ENCODE measurements around the gene STAT3. TPM values are rescaled to one million over a fixed set of nuclear protein-coding genes. Genes with fewer than 3 reads are reported as not detected.
"Not testable (repeated sequence)": the region's sequence is repeated elsewhere in the genome, so short reads cannot be mapped to it uniquely, and the experiment has no call there.

The STAT3 gene
- total and polyA plus RNA-seq, 4 donors, result 34.1 to 297 (median 178) TPM

DNA sequence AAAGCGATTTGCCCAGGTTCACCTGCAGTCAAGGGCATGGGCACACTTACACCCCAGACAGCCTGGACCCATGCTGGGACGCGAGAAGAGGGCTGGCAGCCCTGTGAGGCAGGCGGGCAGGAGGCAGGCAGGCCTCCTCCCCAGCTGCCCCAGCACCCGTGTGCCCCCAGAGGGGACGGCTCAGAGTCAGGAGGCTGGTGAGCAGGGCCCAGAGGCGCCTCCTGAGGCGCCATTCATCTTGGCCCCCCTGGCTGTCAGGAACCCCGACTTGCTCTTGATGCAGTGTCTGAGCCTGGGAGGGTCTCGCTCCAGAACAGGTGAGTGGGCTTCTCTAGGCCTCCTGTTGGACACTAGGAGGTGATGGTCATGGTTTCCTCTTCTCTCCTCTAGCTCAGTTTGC, 88.9 kb downstream of the STAT3 start:
- H3K27me3 ChIP-seq (ENCODE audit: control insufficient read depth in 1 of 2, insufficient read depth in 2 of 2, low read length in 1 of 2); intact Hi-C loops (cut with DNase I): not testable (repeated sequence)
- WGBS, 2 donors, result 92 to 96% methylated on average over 8 to 10 of the region's 10 CpGs

DNA sequence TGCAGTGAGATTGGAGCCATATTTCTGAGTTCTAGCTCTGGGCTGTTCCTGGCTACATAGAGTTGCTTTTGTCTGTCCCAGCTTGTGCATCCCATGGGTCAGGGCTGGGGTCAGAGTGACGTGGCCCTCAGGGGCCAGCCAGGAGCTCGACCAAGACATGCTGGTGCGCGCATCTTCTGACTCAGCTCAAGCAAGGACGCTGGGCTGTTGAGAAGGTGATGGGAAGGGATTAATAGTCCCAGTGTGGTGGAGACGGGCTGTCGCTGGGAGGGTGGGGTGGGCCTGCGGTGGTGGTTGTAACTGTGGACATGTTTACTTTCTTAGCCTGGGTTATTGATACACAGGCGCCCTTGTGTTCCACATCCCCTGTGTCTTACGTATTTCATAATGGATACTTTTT, 90.5 kb downstream of the STAT3 start:
- H3K36me3 ChIP-seq (ENCODE audit: control insufficient read depth in 1 of 2, insufficient read depth in 2 of 2, low read length in 1 of 2); H3K27me3 ChIP-seq (ENCODE audit: control insufficient read depth in 1 of 2, insufficient read depth in 2 of 2, low read length in 1 of 2); intact Hi-C loops (cut with DNase I): not testable (repeated sequence)

More for the DNA sequence above, 88.9 kb downstream of the STAT3 start:
- H3K27ac ChIP-seq (ENCODE audit: low read depth in 1 of 2, low read length in 2 of 2); H3K4me1 ChIP-seq (ENCODE audit: control insufficient read depth in 1 of 2, insufficient read depth in 2 of 2, low read length in 2 of 2); DNase-seq; H3K4me3 ChIP-seq (ENCODE audit: low read length in 2 of 2); ATAC-seq (ENCODE audit: low FRiP score); H3K36me3 ChIP-seq (ENCODE audit: control insufficient read depth in 1 of 2, insufficient read depth in 2 of 2, low read length in 1 of 2); H3K9me3 ChIP-seq (ENCODE audit: control insufficient read depth, low read length): not testable (repeated sequence)

DNA sequence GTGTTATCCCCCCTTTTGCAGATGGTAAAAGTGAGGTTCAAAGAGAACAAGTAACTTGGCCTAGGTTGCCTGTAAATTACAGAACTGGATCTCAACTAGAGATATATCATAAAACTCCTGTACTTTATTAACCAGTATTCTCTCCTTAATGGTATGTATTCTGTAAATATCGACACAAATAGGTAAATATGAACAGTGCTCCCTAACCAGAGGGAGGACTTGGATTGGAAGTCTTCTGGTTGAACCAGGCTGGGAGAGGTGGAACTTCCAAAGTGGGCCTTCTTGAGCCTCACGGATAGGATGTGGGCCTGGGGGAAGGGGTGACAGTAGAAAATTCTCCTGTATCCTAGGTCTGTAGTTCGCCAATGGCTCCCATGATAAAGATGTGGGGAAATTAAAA, 92.2 kb downstream of the STAT3 start:
- no peaks in the 10 kb centered on the region for H3K27me3 ChIP-seq (ENCODE audit: control insufficient read depth in 1 of 2, insufficient read depth in 2 of 2, low read length in 1 of 2)
- H3K4me3 ChIP-seq (ENCODE audit: low read length in 2 of 2), result no peak overlapping the region
- intact Hi-C loops (cut with DNase I), result no loop called here
- peak in 1 of 2 donors; percentile 8 for DNase-seq
- no peaks in the 10 kb centered on the region for H3K9me3 ChIP-seq (ENCODE audit: control insufficient read depth, low read length)
- H3K4me1 ChIP-seq (ENCODE audit: control insufficient read depth in 1 of 2, insufficient read depth in 2 of 2, low read length in 2 of 2), result no peaks in the 10 kb centered on the region
- H3K27ac ChIP-seq (ENCODE audit: low read depth in 1 of 2, low read length in 2 of 2), result no peak overlapping the region
- ATAC-seq (ENCODE audit: low FRiP score), result no peak
- 92 to 95% methylated on average over 3 of the region's 3 CpGs for WGBS, 2 donors
- peaks cover 3 to 5% of the 10 kb centered on the region in 2 donors for H3K36me3 ChIP-seq (ENCODE audit: control insufficient read depth in 1 of 2, insufficient read depth in 2 of 2, low read length in 1 of 2)

More for the DNA sequence above, 90.5 kb downstream of the STAT3 start:
- WGBS, 2 donors, result 80 to 90% methylated on average over 8 to 10 of the region's 10 CpGs
- not testable (repeated sequence) for ATAC-seq (ENCODE audit: low FRiP score); DNase-seq; H3K4me3 ChIP-seq (ENCODE audit: low read length in 2 of 2); H3K4me1 ChIP-seq (ENCODE audit: control insufficient read depth in 1 of 2, insufficient read depth in 2 of 2, low read length in 2 of 2); H3K9me3 ChIP-seq (ENCODE audit: control insufficient read depth, low read length); H3K27ac ChIP-seq (ENCODE audit: low read depth in 1 of 2, low read length in 2 of 2)

DNA sequence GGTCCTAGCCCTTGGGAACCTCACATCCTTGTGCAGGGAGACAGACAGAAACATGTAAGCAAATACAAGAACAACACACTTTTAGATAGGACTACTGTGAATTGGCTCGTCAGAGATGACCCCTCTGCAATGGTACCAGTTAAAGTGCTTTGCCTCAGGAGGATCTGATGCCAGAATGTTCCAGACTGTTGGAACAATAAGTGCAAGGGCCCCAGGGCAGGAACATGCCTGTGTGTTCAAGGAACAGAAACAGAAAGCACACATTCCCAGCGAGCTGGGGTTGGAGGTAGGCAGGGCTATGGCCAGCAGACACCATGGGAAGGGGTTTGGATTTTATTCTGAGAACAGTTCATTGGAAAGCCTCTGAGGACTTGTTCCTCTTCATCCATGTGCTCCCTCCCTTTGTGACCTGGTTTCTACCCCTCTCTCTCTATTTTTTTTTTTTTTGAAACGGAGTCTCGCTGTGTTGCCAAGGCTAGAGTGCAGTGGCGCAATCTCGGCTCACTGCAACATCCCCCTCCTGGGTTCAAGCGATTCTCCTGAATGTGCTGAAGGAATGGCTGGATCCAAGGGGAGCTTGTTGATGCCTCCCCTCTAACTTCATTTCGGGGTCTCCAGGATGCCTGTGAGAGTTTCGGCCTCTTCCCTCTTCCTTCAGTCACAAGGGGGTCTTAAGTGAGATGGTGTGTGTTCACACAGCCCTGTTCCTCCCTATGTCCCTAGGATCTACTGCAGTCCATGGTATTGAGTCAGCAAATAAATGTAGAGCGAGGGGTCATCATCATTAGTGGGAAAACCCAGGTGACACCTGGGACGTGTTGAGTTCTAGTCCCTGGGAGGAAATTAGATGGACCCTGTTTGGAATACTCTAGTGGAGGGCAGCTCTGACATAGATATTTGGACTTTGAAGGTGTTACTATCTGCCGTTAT, 93.5 kb downstream of the STAT3 start:
- H3K4me1 ChIP-seq (ENCODE audit: control insufficient read depth in 1 of 2, insufficient read depth in 2 of 2, low read length in 2 of 2), result no peaks in the 10 kb centered on the region
- H3K27me3 ChIP-seq (ENCODE audit: control insufficient read depth in 1 of 2, insufficient read depth in 2 of 2, low read length in 1 of 2), result no peaks in the 10 kb centered on the region
- 85 to 88% methylated on average over 12 of the region's 12 CpGs for WGBS, 2 donors
- no peak overlapping the region for H3K4me3 ChIP-seq (ENCODE audit: low read length in 2 of 2)
- ATAC-seq (ENCODE audit: low FRiP score) (no peak), DNase-seq (peak in 1 of 2 donors; percentile 38)
- no peaks in the 10 kb centered on the region for H3K9me3 ChIP-seq (ENCODE audit: control insufficient read depth, low read length)
- H3K27ac ChIP-seq (ENCODE audit: low read depth in 1 of 2, low read length in 2 of 2), result no peak overlapping the region
- intact Hi-C loops (cut with DNase I), result no loop called here
- H3K36me3 ChIP-seq (ENCODE audit: control insufficient read depth in 1 of 2, insufficient read depth in 2 of 2, low read length in 1 of 2), result peaks cover 2 to 3% of the 10 kb centered on the region in 2 donors

DNA sequence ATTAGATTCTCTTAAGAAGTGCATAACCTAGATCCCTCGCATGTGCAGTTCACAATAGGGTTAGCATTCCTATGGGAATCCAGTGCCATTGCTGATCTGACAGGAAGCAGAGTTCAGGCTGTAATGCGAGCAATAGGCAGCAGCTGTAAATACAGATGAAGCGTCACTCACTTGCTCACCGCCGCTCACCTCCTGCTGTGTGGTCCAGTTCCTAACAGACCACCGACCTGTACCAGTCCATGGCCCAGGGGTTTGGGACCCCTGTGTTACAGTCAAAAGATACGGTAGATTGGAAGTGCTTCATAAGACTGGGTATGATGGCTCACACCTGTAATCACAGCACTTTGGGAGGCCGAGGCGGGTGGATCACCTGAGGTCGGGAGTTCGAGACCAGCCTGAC, 97.1 kb downstream of the STAT3 start:
- no peak overlapping the region for H3K27ac ChIP-seq (ENCODE audit: low read depth in 1 of 2, low read length in 2 of 2)
- no peaks in the 10 kb centered on the region for H3K27me3 ChIP-seq (ENCODE audit: control insufficient read depth in 1 of 2, insufficient read depth in 2 of 2, low read length in 1 of 2)
- intact Hi-C loops (cut with DNase I), result no loop called here
- H3K36me3 ChIP-seq (ENCODE audit: control insufficient read depth in 1 of 2, insufficient read depth in 2 of 2, low read length in 1 of 2), result peaks cover 2 to 3% of the 10 kb centered on the region in 2 donors
- WGBS, 2 donors, result 89 to 90% methylated on average over 9 to 11 of the region's 11 CpGs
- ATAC-seq (ENCODE audit: low FRiP score) (no peak), DNase-seq (peak; percentile 11 to 51)
- no peaks in the 10 kb centered on the region for H3K4me1 ChIP-seq (ENCODE audit: control insufficient read depth in 1 of 2, insufficient read depth in 2 of 2, low read length in 2 of 2)
- no peak overlapping the region for H3K4me3 ChIP-seq (ENCODE audit: low read length in 2 of 2)
- H3K9me3 ChIP-seq (ENCODE audit: control insufficient read depth, low read length), result no peaks in the 10 kb centered on the region

DNA sequence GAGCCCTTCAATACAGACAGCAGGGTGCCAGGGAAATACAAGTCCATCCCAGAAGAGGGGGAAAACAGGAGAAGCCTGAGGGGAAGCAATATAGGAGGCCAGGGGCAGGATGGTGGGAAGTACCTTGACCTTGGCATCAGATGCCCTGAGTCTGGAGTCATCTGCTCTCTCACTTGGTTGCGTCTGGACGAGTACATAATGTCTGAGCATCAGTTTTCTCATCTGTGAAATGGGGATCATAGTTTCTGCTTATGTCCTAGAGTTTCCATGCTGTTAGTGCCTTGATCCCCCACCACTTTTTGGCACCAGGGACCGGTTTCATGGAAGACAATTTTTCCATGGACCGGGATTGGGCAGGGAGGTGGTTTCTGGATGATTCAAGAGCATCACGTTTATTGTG, 97.7 kb downstream of the STAT3 start:
- H3K4me3 ChIP-seq (ENCODE audit: low read length in 2 of 2), result no peak overlapping the region
- intact Hi-C loops (cut with DNase I), result no loop called here
- H3K9me3 ChIP-seq (ENCODE audit: control insufficient read depth, low read length), result no peaks in the 10 kb centered on the region
- H3K27me3 ChIP-seq (ENCODE audit: control insufficient read depth in 1 of 2, insufficient read depth in 2 of 2, low read length in 1 of 2), result no peaks in the 10 kb centered on the region
- no peaks in the 10 kb centered on the region for H3K4me1 ChIP-seq (ENCODE audit: control insufficient read depth in 1 of 2, insufficient read depth in 2 of 2, low read length in 2 of 2)
- H3K27ac ChIP-seq (ENCODE audit: low read depth in 1 of 2, low read length in 2 of 2), result no peak overlapping the region
- H3K36me3 ChIP-seq (ENCODE audit: control insufficient read depth in 1 of 2, insufficient read depth in 2 of 2, low read length in 1 of 2), result peaks cover 2 to 3% of the 10 kb centered on the region in 2 donors
- peak in 1 of 2 donors; percentile 25 for DNase-seq
- no peak for ATAC-seq (ENCODE audit: low FRiP score)
- WGBS, 2 donors, result 79 to 82% methylated on average over 5 of the region's 5 CpGs

DNA sequence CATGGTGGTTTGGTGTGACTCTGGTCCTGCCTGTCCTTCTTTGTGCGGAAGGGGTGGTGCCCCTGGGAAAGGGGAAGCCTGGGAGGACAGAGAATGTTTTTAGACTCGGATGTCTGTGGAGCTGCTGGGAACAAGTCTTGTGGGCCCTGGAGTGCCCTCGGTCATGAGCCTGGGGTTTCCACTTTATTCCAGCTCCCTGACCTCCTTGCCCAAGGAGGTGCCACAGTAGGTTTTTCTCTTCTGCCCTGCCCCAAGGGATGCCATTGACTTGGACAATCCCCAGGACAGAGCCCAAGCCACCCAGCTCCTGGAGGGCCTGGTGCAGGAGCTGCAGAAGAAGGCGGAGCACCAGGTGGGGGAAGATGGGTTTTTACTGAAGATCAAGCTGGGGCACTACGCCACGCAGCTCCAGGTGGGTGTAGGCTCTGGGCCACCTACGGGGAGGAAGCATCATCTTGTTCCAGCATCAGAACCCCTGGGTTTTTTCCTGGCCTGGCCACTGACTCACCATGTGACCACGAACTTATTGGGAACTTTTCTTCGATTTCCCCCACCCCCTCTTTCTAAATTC, 98.5 kb downstream of the STAT3 start:
- ATAC-seq (ENCODE audit: low FRiP score) (no peak), DNase-seq (peak in 1 of 2 donors; percentile 44)
- no peaks in the 10 kb centered on the region for H3K27me3 ChIP-seq (ENCODE audit: control insufficient read depth in 1 of 2, insufficient read depth in 2 of 2, low read length in 1 of 2)
- H3K4me1 ChIP-seq (ENCODE audit: control insufficient read depth in 1 of 2, insufficient read depth in 2 of 2, low read length in 2 of 2), result no peaks in the 10 kb centered on the region
- intact Hi-C loops (cut with DNase I), result no loop called here
- H3K9me3 ChIP-seq (ENCODE audit: control insufficient read depth, low read length), result no peaks in the 10 kb centered on the region
- H3K27ac ChIP-seq (ENCODE audit: low read depth in 1 of 2, low read length in 2 of 2), result no peak overlapping the region
- H3K36me3 ChIP-seq (ENCODE audit: control insufficient read depth in 1 of 2, insufficient read depth in 2 of 2, low read length in 1 of 2), result peaks cover 0 to 2% of the 10 kb centered on the region in 2 donors
- WGBS, 2 donors, result 79 to 82% methylated on average over 9 of the region's 9 CpGs
- H3K4me3 ChIP-seq (ENCODE audit: low read length in 2 of 2), result no peak overlapping the region

DNA sequence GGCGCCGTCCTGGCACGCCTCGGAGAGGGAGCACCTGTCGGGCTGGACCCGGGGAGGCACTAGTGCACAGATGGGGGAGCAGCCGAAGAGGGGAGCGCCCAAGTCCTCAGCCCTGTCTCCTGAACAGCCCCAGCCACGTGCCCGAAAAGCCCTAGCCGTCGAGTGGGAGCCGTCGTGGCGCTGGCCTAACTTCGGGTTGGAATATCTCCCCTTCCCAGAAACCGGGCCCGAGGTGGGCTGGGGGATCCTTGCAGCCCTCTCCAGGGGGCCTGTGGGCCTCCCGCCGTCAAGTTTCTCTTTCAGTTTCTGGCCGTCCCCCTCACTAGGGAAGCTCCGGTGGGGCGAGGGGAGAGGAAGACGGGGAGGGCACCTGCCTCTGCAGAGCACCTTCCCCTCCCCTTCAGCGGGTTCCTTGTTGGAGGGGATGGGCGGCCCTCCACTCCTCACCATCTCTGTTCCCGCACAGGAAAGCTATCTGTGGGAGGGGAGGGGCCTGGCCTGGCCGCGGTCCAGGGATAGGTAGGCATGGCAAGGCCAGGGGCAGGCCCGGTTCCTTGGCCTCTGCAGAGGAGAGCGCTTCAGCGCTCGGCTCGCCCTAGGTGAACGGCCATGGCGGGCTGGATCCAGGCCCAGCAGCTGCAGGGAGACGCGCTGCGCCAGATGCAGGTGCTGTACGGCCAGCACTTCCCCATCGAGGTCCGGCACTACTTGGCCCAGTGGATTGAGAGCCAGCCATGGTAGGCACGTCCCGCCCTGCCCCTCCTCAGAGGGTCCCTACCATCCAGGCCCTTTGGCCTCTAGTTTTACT, 99.2 kb downstream of the STAT3 start:
- peak; percentile 68 to 79 for DNase-seq

More for the DNA sequence above, 99.2 kb downstream of the STAT3 start:
- H3K4me1 ChIP-seq (ENCODE audit: control insufficient read depth in 1 of 2, insufficient read depth in 2 of 2, low read length in 2 of 2), result no peaks in the 10 kb centered on the region
- ATAC-seq (ENCODE audit: low FRiP score), result peak; percentile 35
- H3K27ac ChIP-seq (ENCODE audit: low read depth in 1 of 2, low read length in 2 of 2), result peak overlapping the region; percentile 71 to 74
- no peaks in the 10 kb centered on the region for H3K9me3 ChIP-seq (ENCODE audit: control insufficient read depth, low read length)
- no peaks in the 10 kb centered on the region for H3K36me3 ChIP-seq (ENCODE audit: control insufficient read depth in 1 of 2, insufficient read depth in 2 of 2, low read length in 1 of 2)
- no peaks in the 10 kb centered on the region for H3K27me3 ChIP-seq (ENCODE audit: control insufficient read depth in 1 of 2, insufficient read depth in 2 of 2, low read length in 1 of 2)
- 62 to 63% methylated on average over 43 to 44 of the region's 44 CpGs for WGBS, 2 donors
- peak overlapping the region; percentile 81 to 86 for H3K4me3 ChIP-seq (ENCODE audit: low read length in 2 of 2)
- intact Hi-C loops (cut with DNase I), result no loop called here

Data from aorta (tissue), 5 donors.